HG02678 (cell line): Measurements from ENCODE around the gene PSMA7.

ENCODE experiments used
- ATAC-seq: cut with Tn5 transposase; IDR thresholded peaks from one replicate; pipeline ENCODE4 v1.9.1; 2021; ENCODE audit warnings: mild to moderate bottlenecking, moderate library complexity; ENCODE audit not compliant: unreplicated experiment

Gene PSMA7

GRCh38 chr20:62137478-62138203 is 5.6 kb downstream of the PSMA7 start:
- no peak for ATAC-seq

DNA sequence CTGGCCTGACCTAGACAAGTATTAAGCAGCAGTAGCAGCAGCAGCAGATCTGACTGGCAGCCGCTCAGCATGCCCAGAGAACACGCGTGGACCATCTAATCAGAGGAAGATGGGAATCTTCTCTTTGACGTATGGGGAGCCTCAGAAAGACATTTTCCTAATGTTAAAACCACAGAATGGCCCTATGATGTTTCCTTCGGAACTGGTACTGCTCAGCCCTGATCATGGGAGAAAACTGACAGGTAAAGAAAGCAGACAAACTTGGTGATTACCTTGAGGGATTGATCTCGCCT is 6.2 kb downstream of the PSMA7 start:
- no peak for ATAC-seq

GRCh38 chr20:62136283-62137091 is 6.7 kb downstream of the PSMA7 start:
- ATAC-seq: no peak

DNA sequence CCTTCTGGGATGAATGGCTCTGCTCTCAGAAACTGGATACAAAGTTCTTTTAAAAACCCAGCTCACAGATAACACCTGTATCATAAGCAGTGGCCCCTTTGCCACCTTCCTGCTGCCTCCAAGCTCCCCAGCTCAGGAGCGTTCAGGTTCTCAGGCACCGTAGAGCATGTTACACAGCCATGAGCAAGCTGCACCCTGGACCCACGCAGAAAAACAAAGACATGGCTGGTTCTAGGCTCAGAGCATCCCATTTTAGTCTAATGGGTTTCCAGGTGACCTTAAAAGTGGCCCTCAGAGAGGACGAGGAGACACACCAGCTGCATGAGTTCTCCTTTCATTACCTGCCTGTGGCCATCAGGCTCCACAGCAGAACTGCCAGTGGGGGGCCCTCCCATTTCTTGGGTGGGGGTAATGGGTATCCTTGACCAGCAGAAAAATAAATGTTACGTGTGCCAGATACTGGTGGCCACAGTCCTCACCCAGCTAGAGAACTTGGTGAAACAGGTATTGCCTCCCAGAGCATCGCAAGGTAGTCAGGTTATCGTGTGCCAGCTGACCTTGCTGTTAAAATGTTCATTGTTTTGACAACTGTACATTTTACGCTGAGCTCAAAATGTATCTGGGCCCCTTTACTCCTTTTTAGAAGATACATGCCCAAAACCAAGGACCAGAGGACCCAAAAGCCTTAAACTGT is 7.5 kb downstream of the PSMA7 start:
- ATAC-seq: no peak

GRCh38 chr20:62134735-62135231 is 8.4 kb downstream of the PSMA7 start:
- ATAC-seq: no peak

- no peak for ATAC-seq
Measured at GRCh38 chr20:62133864-62134263, 9.3 kb downstream of the PSMA7 start.

DNA sequence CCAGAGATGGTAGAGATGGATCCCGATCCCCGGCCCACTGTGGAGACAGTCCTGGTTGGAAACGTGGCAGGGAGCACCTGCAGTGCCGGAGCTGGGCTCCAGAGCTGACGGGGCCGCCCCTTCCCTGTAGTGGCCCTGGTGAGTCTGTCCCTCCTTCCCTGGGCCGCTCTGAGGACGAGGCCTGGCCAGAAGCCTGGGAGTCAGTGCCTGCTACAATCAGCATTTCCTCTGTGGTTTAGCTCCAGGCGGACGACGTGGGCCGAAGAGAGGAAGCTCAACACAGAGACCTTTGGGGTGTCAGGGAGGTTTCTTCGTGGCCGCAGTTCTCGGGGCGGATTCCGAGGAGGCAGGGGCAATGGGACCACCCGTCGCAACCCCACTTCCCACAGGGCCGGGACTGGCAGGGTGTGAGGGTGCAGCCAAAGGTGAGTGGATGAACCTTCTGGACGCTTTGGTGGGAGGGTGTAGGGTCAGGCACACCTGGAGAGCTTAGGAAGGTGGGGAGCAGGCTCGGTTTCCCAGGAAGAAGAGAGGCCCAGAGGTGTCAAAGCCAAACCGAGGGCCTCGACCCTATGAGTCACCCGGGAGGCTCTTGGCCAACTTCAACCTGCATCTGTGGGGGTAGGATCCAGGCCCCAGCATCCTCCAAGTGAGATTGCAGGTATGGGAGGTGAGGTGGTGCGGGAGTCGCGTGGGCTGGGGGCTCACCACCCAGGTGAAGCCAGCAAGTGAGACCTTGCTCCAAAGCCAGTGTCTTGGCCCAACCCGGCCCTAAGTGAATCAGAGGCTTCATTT is 9.9 kb downstream of the PSMA7 start:
- ATAC-seq: no peak

GRCh38 chr20:62132421-62132820 is 10.8 kb downstream of the PSMA7 start:
- ATAC-seq: no peak

DNA sequence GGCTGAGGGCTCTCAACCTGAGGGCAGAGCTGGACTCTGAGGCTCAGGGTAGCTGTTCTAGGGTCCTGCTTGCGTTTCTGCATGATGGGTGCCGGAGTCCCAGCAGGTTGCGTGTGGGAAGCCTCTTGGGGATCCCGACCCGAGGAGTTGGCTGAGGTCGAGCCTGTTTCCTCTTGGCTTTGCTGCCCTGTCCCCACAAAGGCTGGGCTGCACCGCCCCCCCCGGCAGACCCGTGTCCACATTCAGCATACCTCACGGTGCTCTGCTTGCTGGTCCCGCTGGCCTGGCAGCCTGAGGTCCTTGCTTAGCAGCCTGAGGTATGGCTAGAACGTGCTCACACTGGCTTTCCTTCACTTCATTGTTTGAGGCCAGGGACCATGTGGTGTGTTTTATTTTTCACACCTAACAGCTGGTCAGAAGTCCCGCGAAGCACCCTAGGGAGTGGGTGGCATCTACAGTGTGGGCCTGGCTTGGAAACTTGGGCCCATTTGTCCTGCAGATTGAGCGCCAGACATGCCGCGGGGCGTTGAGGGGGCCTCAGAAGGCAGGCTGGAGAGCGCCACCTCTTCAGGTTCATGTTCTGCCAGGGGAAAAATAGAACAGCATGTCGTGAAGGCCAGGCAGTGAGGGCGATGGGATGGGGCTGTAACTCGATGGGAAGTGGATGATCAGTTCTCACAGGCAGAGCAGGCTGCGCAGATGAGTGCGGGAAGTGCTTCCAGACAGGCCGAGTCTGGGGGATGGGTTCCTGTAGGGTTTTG is 11.5 kb downstream of the PSMA7 start:
- ATAC-seq: no peak

- no peak for ATAC-seq
Measured at GRCh38 chr20:62129731-62130531, 13.3 kb downstream of the PSMA7 start.

DNA sequence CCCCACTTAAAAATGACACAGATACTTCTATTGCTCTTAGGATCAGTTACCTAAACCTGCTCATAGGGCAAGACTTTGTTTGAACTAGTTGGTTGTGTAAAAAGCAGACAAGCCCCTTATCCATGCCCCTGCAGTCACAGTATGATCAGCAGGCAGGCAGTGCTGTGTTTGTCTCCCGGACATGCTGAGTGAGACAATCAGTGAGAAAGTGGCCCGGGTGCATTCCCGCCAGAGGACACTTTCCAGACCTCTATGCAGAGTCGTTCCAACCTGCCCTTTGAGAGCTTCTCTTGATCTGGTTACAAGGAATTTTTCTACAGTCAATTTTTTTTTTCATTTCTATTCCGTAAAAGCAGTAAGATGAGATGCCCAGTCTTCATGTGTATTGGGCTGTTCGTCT is 14.7 kb downstream of the PSMA7 start:
- ATAC-seq: no peak

DNA sequence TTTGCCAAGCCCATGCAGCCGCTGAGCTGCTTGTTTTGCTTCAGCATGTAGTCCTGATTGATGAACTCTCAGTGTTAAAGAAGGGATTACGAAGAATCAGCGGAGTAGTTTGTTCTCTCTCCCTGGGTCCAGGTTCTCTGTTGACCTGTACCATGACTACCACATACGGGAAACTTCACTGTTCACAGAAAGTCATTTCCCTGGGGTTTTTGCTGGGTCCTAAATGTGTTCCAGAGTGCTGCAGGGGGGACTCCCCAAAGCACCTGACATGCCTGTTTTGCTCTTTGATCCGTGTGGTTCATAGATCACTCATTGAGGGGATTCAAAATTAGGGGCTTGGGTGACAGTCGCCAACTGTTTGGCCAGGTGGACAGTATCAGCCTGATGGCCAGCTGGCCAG is 15.4 kb downstream of the PSMA7 start:
- no peak for ATAC-seq

DNA sequence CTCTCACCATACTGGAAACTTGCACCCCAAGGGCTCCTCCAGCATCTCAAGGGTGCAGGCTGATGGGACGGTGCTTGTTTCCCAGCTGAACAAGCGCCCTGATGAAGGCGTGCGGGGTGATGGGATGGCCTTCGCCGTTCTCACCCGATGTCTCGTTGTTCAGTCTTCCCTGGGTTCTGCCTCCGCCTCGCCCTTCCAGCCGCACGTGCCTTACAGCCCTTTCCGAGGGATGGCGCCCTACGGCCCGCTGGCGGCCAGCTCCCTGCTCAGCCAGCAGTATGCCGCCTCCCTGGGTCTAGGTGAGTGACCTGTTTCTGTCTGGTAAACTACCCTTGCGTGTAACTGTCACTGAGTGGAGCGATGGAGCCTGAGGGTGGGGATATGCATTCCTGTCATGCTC is 17.1 kb downstream of the PSMA7 start:
- ATAC-seq: no peak

DNA sequence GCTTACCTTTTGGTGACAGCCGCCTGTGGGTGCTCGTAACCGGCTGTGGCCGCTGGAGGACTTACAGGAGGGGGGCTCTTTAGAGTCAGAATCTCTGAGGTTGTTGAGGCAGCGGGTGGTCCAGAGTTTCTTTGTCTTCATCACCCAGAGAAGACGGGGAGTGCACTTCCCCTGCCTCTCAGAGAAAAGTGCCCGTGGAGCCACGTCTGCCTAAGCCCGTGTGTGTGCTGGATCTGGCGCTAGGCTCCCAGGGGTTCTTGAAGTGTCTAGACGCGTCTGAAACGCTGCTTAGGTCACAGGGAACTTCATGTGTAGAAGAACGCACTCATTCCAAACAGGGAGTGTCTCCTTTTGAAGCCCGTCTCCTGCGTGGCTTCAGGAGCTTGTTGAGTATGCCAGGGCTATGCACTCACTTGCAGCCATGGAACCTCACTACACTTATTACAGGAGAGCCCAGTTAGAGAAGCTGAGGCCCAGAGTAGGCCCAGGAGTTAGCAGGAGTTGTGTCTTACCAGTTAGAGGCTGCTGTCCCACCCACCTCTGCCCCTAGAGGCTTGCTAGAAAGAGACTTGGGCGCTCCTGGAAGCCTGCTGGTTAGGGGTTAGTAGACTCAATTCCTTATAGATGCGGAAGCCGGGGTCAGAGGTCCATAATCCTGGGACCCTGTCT is 19.6 kb downstream of the PSMA7 start:
- ATAC-seq: no peak

- peak; percentile 15 for ATAC-seq
Measured at GRCh38 chr20:62122654-62123449, 20.3 kb downstream of the PSMA7 start.

DNA sequence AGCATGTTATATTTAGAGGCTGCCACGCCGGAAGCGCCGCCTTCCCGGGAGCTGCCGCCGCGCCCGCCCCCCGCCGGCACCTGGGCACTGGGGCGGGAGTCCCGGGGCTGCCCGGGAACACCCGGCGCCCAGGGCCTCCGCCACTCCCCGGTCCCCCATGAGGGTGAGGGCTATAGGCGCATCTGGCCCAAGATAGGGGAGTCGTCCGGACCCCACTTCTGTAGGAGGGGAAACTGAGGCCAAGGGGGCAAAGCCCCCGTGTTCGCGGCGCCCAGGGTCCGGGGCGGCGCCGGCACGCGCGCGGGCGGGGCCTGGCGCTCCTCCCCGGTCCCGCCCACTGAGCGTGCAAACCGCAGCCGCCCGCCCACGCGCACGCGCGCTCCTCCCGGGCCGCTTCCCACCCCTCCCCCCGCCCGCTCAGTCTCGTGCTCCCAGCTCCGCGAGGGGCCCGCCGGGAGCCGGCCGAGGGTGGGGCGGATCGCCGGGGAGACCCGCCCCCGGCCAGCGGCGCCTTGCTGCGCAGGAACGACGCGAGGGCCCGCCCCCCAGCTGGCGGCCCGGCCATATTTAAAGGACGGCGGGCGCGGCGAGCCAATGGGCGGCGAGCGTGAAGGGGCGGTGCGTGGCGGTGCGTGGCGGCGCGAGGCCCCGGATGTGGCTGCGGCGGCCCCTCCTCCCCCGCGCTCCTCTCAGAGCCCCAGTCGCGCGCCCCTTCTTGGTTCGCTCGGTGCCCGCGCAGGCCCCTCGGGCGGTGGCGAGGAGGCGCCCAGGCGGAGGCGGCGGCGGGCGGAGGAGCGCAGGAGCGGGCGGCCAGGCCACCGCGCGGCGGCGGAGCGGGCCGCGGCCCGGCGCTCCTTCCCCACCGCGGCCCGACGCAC is 21.2 kb downstream of the PSMA7 start, which contains the start of gene LSM14B:
LSM14B (plus strand) TSS at position 700 of the 878 bp plus-strand sequence. CDS start 192 bp downstream, outside the sequence.
- ATAC-seq: peak; percentile 82
